ENCODE data around the gene PEBP1. TPM values are rescaled to one million over a fixed set of nuclear protein-coding genes. Genes with fewer than 3 reads are reported as not detected.

The PEBP1 gene
- total RNA-seq, 1 experiment from 2014 or later = 251 TPM

DNA sequence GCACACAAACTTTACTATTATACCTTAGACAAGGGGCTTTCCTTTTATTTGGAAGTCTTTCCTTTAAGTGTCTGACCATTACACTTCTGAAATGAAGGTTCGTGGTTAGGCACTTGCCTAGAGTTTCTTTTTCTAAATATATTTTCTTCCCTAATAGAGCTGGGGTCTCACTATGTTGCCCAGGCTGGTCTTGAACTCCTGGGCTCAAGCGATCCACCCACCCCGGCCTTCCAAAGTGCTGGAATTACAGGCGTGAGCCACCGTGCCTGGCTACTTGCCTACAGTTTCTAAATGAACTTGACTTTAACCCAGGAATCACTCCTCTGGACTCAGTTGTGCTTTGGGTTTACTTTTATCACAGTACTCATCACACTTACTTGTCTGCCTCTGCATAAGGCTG is 57.6 kb downstream of the PEBP1 start:
- no peak for DNase-seq (ENCODE audit: low read depth)

DNA sequence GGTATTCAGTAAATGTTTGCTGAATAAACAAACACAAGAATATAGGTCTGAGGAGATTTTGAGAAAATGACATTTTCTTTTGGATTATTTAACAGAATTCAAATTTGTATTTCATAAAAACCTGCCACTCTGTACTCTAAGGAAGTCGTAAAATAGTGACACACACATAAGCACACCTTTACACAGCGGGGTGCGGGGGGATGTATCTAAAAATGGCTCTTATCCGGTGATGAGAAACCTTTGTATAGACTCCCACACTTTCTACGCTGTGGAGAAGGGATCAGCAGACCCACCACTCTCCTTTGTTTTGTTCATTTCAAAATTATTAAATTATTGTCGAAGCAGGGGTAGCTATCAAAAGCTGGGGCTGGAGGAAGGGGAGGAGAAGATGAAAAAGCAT is 58.0 kb downstream of the PEBP1 start:
- DNase-seq (ENCODE audit: low read depth) = no peak

Other genes with a start within 250 kb of the PEBP1 start
- gene KSR2, start 167.1 kb upstream of the PEBP1 start, total RNA-seq (2014; rRNA removed; shearing (Covaris generic)) = 0.20 and 0.30 TPM in 2 replicates
- gene RFC5, start 119.4 kb upstream of the PEBP1 start, total RNA-seq (2014; rRNA removed; shearing (Covaris generic)) = 54.4 and 71.2 TPM in 2 replicates
- 116 and 133 TPM in 2 replicates for gene WSB2, start 74.9 kb upstream of the PEBP1 start, total RNA-seq (2014; rRNA removed; shearing (Covaris generic))
- gene VSIG10, start 32.1 kb upstream of the PEBP1 start, total RNA-seq (2014; rRNA removed; shearing (Covaris generic)) = 17.6 and 20.9 TPM in 2 replicates
- gene TAOK3, start 236.8 kb downstream of the PEBP1 start, total RNA-seq (2014; rRNA removed; shearing (Covaris generic)) = 21.9 and 24.7 TPM in 2 replicates
- 29.2 and 43.3 TPM in 2 replicates for gene SUDS3, start 240.4 kb downstream of the PEBP1 start, total RNA-seq (2014; rRNA removed; shearing (Covaris generic))